Measurements from ENCODE around the gene PCSK2.

Gene PCSK2

GRCh38 chr20:17385798-17386197, 159.0 kb downstream of the PCSK2 start:
- Histone ChIP-seq H3K27me3 (ENCODE audit: control insufficient read depth in 2 of 2, insufficient read depth in 2 of 2, low read length in 2 of 2) (no peaks in the 10 kb centered on the region), H3K9me3 (ENCODE audit: control insufficient read depth in 2 of 2, low read length in 2 of 2) (no peaks in the 10 kb centered on the region), H3K36me3 (ENCODE audit: control insufficient read depth in 2 of 2, insufficient read depth in 2 of 2, low read length in 2 of 2) (no peaks in the 10 kb centered on the region), H3K4me3 (ENCODE audit: low read length in 2 of 2) (no peak overlapping the region), H3K4me1 (ENCODE audit: control insufficient read depth in 2 of 2, insufficient read depth in 2 of 2, low read length in 2 of 2) (no peaks in the 10 kb centered on the region), H3K27ac (ENCODE audit: low read depth in 2 of 2, low read length in 2 of 2) (no peak overlapping the region), H3K9ac (ENCODE audit: low read depth in 1 of 2, low read length in 2 of 2) (no peak overlapping the region)

GRCh38 chr20:17390655-17391054, 163.8 kb downstream of the PCSK2 start:
- H3K27ac ChIP-seq (ENCODE audit: low read depth in 2 of 2, low read length in 2 of 2) = no peak overlapping the region
- H3K4me3 ChIP-seq (ENCODE audit: low read length in 2 of 2) = no peak overlapping the region
- H3K27me3 ChIP-seq (ENCODE audit: control insufficient read depth in 2 of 2, insufficient read depth in 2 of 2, low read length in 2 of 2) = no peaks in the 10 kb centered on the region
- H3K9me3 ChIP-seq (ENCODE audit: control insufficient read depth in 2 of 2, low read length in 2 of 2) = no peaks in the 10 kb centered on the region
- no peaks in the 10 kb centered on the region for H3K36me3 ChIP-seq (ENCODE audit: control insufficient read depth in 2 of 2, insufficient read depth in 2 of 2, low read length in 2 of 2)
- no peaks in the 10 kb centered on the region for H3K4me1 ChIP-seq (ENCODE audit: control insufficient read depth in 2 of 2, insufficient read depth in 2 of 2, low read length in 2 of 2)
- no peak overlapping the region for H3K9ac ChIP-seq (ENCODE audit: low read depth in 1 of 2, low read length in 2 of 2)

GRCh38 chr20:17391127-17391771, 164.4 kb downstream of the PCSK2 start:
- Histone ChIP-seq H3K4me1 (ENCODE audit: control insufficient read depth in 2 of 2, insufficient read depth in 2 of 2, low read length in 2 of 2) (no peaks in the 10 kb centered on the region), H3K36me3 (ENCODE audit: control insufficient read depth in 2 of 2, insufficient read depth in 2 of 2, low read length in 2 of 2) (no peaks in the 10 kb centered on the region), H3K27me3 (ENCODE audit: control insufficient read depth in 2 of 2, insufficient read depth in 2 of 2, low read length in 2 of 2) (no peaks in the 10 kb centered on the region), H3K4me3 (ENCODE audit: low read length in 2 of 2) (no peak overlapping the region), H3K9me3 (ENCODE audit: control insufficient read depth in 2 of 2, low read length in 2 of 2) (no peaks in the 10 kb centered on the region), H3K9ac (ENCODE audit: low read depth in 1 of 2, low read length in 2 of 2) (no peak overlapping the region), H3K27ac (ENCODE audit: low read depth in 2 of 2, low read length in 2 of 2) (no peak overlapping the region)

- H3K4me1 ChIP-seq (ENCODE audit: control insufficient read depth in 2 of 2, insufficient read depth in 2 of 2, low read length in 2 of 2) = no peaks in the 10 kb centered on the region
- H3K9ac ChIP-seq (ENCODE audit: low read depth in 1 of 2, low read length in 2 of 2) = no peak overlapping the region
- no peaks in the 10 kb centered on the region for H3K36me3 ChIP-seq (ENCODE audit: control insufficient read depth in 2 of 2, insufficient read depth in 2 of 2, low read length in 2 of 2)
- no peak overlapping the region for H3K4me3 ChIP-seq (ENCODE audit: low read length in 2 of 2)
- no peak overlapping the region for H3K27ac ChIP-seq (ENCODE audit: low read depth in 2 of 2, low read length in 2 of 2)
- no peaks in the 10 kb centered on the region for H3K27me3 ChIP-seq (ENCODE audit: control insufficient read depth in 2 of 2, insufficient read depth in 2 of 2, low read length in 2 of 2)
- H3K9me3 ChIP-seq (ENCODE audit: control insufficient read depth in 2 of 2, low read length in 2 of 2) = no peaks in the 10 kb centered on the region
These were observed 167.6 kb downstream of the PCSK2 start for GRCh38 chr20:17394411-17394810.

GRCh38 chr20:17395729-17396128, 168.9 kb downstream of the PCSK2 start:
- Histone ChIP-seq H3K9me3 (ENCODE audit: control insufficient read depth in 2 of 2, low read length in 2 of 2) (no peaks in the 10 kb centered on the region), H3K27me3 (ENCODE audit: control insufficient read depth in 2 of 2, insufficient read depth in 2 of 2, low read length in 2 of 2) (no peaks in the 10 kb centered on the region), H3K9ac (ENCODE audit: low read depth in 1 of 2, low read length in 2 of 2) (no peak overlapping the region), H3K36me3 (ENCODE audit: control insufficient read depth in 2 of 2, insufficient read depth in 2 of 2, low read length in 2 of 2) (no peaks in the 10 kb centered on the region), H3K4me1 (ENCODE audit: control insufficient read depth in 2 of 2, insufficient read depth in 2 of 2, low read length in 2 of 2) (no peaks in the 10 kb centered on the region), H3K4me3 (ENCODE audit: low read length in 2 of 2) (no peak overlapping the region), H3K27ac (ENCODE audit: low read depth in 2 of 2, low read length in 2 of 2) (no peak overlapping the region)

GRCh38 chr20:17399303-17399985, 172.6 kb downstream of the PCSK2 start:
- H3K27me3 ChIP-seq (ENCODE audit: control insufficient read depth in 2 of 2, insufficient read depth in 2 of 2, low read length in 2 of 2) = no peaks in the 10 kb centered on the region
- no peaks in the 10 kb centered on the region for H3K9me3 ChIP-seq (ENCODE audit: control insufficient read depth in 2 of 2, low read length in 2 of 2)
- no peaks in the 10 kb centered on the region for H3K4me1 ChIP-seq (ENCODE audit: control insufficient read depth in 2 of 2, insufficient read depth in 2 of 2, low read length in 2 of 2)
- H3K4me3 ChIP-seq (ENCODE audit: low read length in 2 of 2) = no peak overlapping the region
- H3K36me3 ChIP-seq (ENCODE audit: control insufficient read depth in 2 of 2, insufficient read depth in 2 of 2, low read length in 2 of 2) = no peaks in the 10 kb centered on the region
- H3K9ac ChIP-seq (ENCODE audit: low read depth in 1 of 2, low read length in 2 of 2) = no peak overlapping the region
- no peak overlapping the region for H3K27ac ChIP-seq (ENCODE audit: low read depth in 2 of 2, low read length in 2 of 2)

GRCh38 chr20:17403461-17403860, 176.6 kb downstream of the PCSK2 start:
- no peaks in the 10 kb centered on the region for H3K9me3 ChIP-seq (ENCODE audit: control insufficient read depth in 2 of 2, low read length in 2 of 2)
- H3K9ac ChIP-seq (ENCODE audit: low read depth in 1 of 2, low read length in 2 of 2) = no peak overlapping the region
- H3K27me3 ChIP-seq (ENCODE audit: control insufficient read depth in 2 of 2, insufficient read depth in 2 of 2, low read length in 2 of 2) = no peaks in the 10 kb centered on the region
- H3K27ac ChIP-seq (ENCODE audit: low read depth in 2 of 2, low read length in 2 of 2) = no peak overlapping the region
- no peaks in the 10 kb centered on the region for H3K36me3 ChIP-seq (ENCODE audit: control insufficient read depth in 2 of 2, insufficient read depth in 2 of 2, low read length in 2 of 2)
- H3K4me1 ChIP-seq (ENCODE audit: control insufficient read depth in 2 of 2, insufficient read depth in 2 of 2, low read length in 2 of 2) = no peaks in the 10 kb centered on the region
- no peak overlapping the region for H3K4me3 ChIP-seq (ENCODE audit: low read length in 2 of 2)

- Histone ChIP-seq H3K27me3 (ENCODE audit: control insufficient read depth in 2 of 2, insufficient read depth in 2 of 2, low read length in 2 of 2) (no peaks in the 10 kb centered on the region), H3K9ac (ENCODE audit: low read depth in 1 of 2, low read length in 2 of 2) (no peak overlapping the region), H3K36me3 (ENCODE audit: control insufficient read depth in 2 of 2, insufficient read depth in 2 of 2, low read length in 2 of 2) (no peaks in the 10 kb centered on the region), H3K4me1 (ENCODE audit: control insufficient read depth in 2 of 2, insufficient read depth in 2 of 2, low read length in 2 of 2) (no peaks in the 10 kb centered on the region), H3K27ac (ENCODE audit: low read depth in 2 of 2, low read length in 2 of 2) (no peak overlapping the region), H3K4me3 (ENCODE audit: low read length in 2 of 2) (no peak overlapping the region), H3K9me3 (ENCODE audit: control insufficient read depth in 2 of 2, low read length in 2 of 2) (no peaks in the 10 kb centered on the region)
These were observed 179.3 kb downstream of the PCSK2 start for GRCh38 chr20:17406051-17406590.

GRCh38 chr20:17407550-17407949, 180.7 kb downstream of the PCSK2 start:
- Histone ChIP-seq H3K4me3 (ENCODE audit: low read length in 2 of 2) (no peak overlapping the region), H3K9ac (ENCODE audit: low read depth in 1 of 2, low read length in 2 of 2) (no peak overlapping the region), H3K36me3 (ENCODE audit: control insufficient read depth in 2 of 2, insufficient read depth in 2 of 2, low read length in 2 of 2) (no peaks in the 10 kb centered on the region), H3K9me3 (ENCODE audit: control insufficient read depth in 2 of 2, low read length in 2 of 2) (no peaks in the 10 kb centered on the region), H3K27ac (ENCODE audit: low read depth in 2 of 2, low read length in 2 of 2) (no peak overlapping the region), H3K4me1 (ENCODE audit: control insufficient read depth in 2 of 2, insufficient read depth in 2 of 2, low read length in 2 of 2) (no peaks in the 10 kb centered on the region), H3K27me3 (ENCODE audit: control insufficient read depth in 2 of 2, insufficient read depth in 2 of 2, low read length in 2 of 2) (no peaks in the 10 kb centered on the region)

GRCh38 chr20:17417225-17417624, 190.4 kb downstream of the PCSK2 start:
- no peaks in the 10 kb centered on the region for H3K4me1 ChIP-seq (ENCODE audit: control insufficient read depth in 2 of 2, insufficient read depth in 2 of 2, low read length in 2 of 2)
- H3K27me3 ChIP-seq (ENCODE audit: control insufficient read depth in 2 of 2, insufficient read depth in 2 of 2, low read length in 2 of 2) = peaks cover 0 to 2% of the 10 kb centered on the region in 2 donors
- H3K9ac ChIP-seq (ENCODE audit: low read depth in 1 of 2, low read length in 2 of 2) = no peak overlapping the region
- no peaks in the 10 kb centered on the region for H3K9me3 ChIP-seq (ENCODE audit: control insufficient read depth in 2 of 2, low read length in 2 of 2)
- H3K4me3 ChIP-seq (ENCODE audit: low read length in 2 of 2) = no peak overlapping the region
- H3K27ac ChIP-seq (ENCODE audit: low read depth in 2 of 2, low read length in 2 of 2) = no peak overlapping the region
- H3K36me3 ChIP-seq (ENCODE audit: control insufficient read depth in 2 of 2, insufficient read depth in 2 of 2, low read length in 2 of 2) = no peaks in the 10 kb centered on the region
